A172 (cell line): ENCODE results near the gene RPP25L. TPM values are rescaled to one million over a fixed set of nuclear protein-coding genes. Genes with fewer than 3 reads are reported as not detected.

Experiments used
- DNase-seq: peaks from one replicate; pipeline ENCODE4 v3.0.0-alpha.2; 2015; ENCODE audit warnings: low spot score
- total RNA-seq: library from RNA; depleted of rRNA; stranded (reverse); fragments of >200 nt; shearing (Covaris generic); gene quantifications from 2 replicates; pipeline ENCODE4 v1.2.3, GENCODE V29; 2014; rRNA removed

RPP25L gene
- total RNA-seq, 1 experiment from 2014 or later = 20.1 TPM

DNA sequence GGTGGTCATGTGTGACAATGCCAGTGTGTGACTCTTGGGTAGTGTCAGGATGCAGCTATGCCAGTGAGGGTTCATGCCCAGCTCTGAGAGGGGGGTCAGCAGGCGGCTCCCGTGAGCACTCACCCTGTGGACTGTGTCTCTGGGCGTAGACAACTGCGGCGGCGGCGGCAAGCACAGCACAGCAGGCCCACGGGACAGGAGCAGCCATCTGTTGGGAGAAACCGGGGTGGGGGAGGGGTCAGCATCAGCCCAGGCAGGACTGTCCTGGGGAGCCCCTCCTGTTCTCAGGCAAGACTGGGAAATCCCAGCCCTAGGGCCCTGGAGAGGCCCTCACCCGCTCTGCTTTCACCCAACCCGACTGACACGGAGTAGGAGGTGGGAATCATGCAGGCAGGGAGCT is 43.1 kb downstream of the RPP25L start:
- no peak for DNase-seq

- no peak for DNase-seq
These were observed 43.8 kb downstream of the RPP25L start for GRCh38 chr9:34568133-34568532.

- no peak for DNase-seq
These were observed 44.9 kb downstream of the RPP25L start for GRCh38 chr9:34566972-34567371.

GRCh38 chr9:34566322-34566721 is 45.6 kb downstream of the RPP25L start:
- no peak for DNase-seq

DNA sequence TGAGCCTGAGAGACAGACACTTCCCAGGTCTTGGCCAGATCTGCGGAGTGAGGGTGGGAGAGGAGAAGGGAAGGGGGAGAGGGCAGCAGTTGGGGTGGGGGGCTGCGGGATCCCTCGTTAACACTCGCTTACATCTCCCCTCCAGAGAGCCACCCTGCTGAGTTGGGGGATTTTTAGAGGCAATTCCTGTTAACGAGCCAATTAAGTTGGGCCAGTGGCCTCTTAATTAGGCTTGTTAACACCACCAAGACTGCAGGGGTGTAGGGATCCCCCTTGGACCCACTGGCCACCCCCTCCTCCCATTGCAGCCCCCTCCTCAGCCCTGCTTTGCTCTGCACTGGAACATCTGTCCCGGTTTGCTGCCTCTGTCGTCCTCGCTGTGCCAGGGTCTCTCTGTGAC is 46.0 kb downstream of the RPP25L start:
- no peak for DNase-seq

DNA sequence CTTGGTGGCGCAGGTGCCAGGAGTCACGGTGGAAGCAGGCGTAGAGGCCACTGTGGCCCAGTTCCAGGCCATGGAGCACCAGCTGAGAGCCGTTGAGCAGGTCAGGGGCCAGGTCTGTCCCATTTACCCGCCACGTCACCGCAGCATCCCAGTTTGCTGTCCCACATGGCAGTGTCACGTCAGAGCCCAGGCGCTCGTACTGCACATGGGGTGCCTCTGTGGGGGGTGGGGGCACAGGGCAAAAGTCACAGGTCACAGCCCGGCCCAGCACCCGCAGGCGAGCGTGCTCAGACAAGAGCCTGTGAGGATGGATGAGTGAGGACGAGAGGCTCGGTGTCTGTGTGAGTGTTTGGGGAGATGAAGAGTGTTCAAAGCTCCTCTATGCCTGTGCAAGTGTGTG is 47.3 kb downstream of the RPP25L start:
- DNase-seq = no peak

DNA sequence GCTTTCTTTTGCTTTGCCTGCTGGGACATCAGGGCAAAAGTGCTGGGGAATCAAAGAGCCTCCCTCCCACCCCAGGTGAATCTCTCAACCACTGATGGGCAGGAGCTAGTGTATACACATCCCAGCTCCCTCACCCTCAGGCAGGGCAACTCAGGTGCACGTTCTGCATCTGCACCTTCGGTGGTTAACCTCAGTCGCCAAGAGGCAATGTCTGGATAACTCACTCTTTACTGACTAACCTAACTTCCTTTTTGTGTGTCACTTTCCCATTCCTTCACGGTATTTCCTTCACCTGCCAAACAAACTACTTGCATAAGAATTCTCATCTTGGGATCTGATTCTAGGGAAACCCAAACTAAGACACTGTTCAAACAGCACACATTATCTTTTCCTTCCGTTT is 48.6 kb downstream of the RPP25L start:
- DNase-seq = no peak

- DNase-seq = no peak
These were observed 49.7 kb downstream of the RPP25L start for GRCh38 chr9:34562135-34562745.

- no peak for DNase-seq
These were observed 51.2 kb downstream of the RPP25L start for GRCh38 chr9:34560599-34561214.

Other genes starting within 250 kb of the RPP25L start
- 3.5 and 4.6 TPM in 2 replicates for gene MYORG, start 235.2 kb downstream of the RPP25L start, total RNA-seq
- 11.1 and 11.6 TPM in 2 replicates for gene FAM219A, start 153.5 kb downstream of the RPP25L start, total RNA-seq
- not detected in 2 replicates for gene DNAI1, start 153.3 kb downstream of the RPP25L start, total RNA-seq
- 0.43 and 1.1 TPM in 2 replicates for gene ENHO, start 89.1 kb downstream of the RPP25L start, total RNA-seq
- 0.69 TPM in 1 of 2 replicates, not detected in the other for gene CNTFR, start 22.4 kb downstream of the RPP25L start, total RNA-seq
- gene DCTN3, start 8.4 kb upstream of the RPP25L start, total RNA-seq = 98.4 and 138 TPM in 2 replicates
- 0.19 TPM in 1 of 2 replicates, not detected in the other for gene ARID3C, start 17.0 kb upstream of the RPP25L start, total RNA-seq
- gene SIGMAR1, start 25.7 kb upstream of the RPP25L start, total RNA-seq = 94.0 and 107 TPM in 2 replicates
- 19.5 and 21.1 TPM in 2 replicates for gene GALT, start 34.6 kb upstream of the RPP25L start, total RNA-seq
- 9.3 and 10.9 TPM in 2 replicates for gene IL11RA, start 40.1 kb upstream of the RPP25L start, total RNA-seq
- gene CCL27, start 50.6 kb upstream of the RPP25L start, total RNA-seq = 2.2 TPM in 1 of 2 replicates, not detected in the other
- gene CCL19, start 79.2 kb upstream of the RPP25L start, total RNA-seq = not detected in 2 replicates
- not detected in 2 replicates for gene CCL21, start 98.0 kb upstream of the RPP25L start, total RNA-seq